Endothelial cell of umbilical vein (primary cell): ENCODE data around the gene DIO3. TPM values are rescaled to one million over a fixed set of nuclear protein-coding genes. Genes with fewer than 3 reads are reported as not detected.

Experiments
- BruUV-seq: library from RNA; stranded (reverse); fragments of 400-500 nt; replicated peaks from 2 replicates; lab custom pipeline; 2021; lab: Mats Ljungman, UMichigan
- CTCF ChIA-PET: fragments of 300-600, 350-600 bp; sonication (Branson Sonifier 250); formaldehyde crosslinking; loops from one replicate; lab custom pipeline; 2021; ENCODE audit warnings: antibody characterized with exemption, inconsistent platforms; lab: Charles Lee
- POLR2A ChIA-PET: fragments of 300-600, 350-600 bp; sonication (Branson Sonifier 250); formaldehyde crosslinking; loops from one replicate; lab custom pipeline; 2021; ENCODE audit warnings: antibody characterized with exemption, inconsistent platforms; lab: Charles Lee
- DNase-seq: peaks from one replicate; pipeline ENCODE4 v3.0.0-alpha.2; 2011; ENCODE audit warnings: low read depth, low spot score
- FAIRE-seq: peaks from 2 replicates; lab custom pipeline; 2011; peaks lifted over from hg19 to GRCh38; lab: Jason Lieb, UNC
- H2AFZ ChIP-seq: 2 replicates; pipeline ENCODE4 v1.6.0; 2012; ENCODE audit warnings: low read depth, low read length, control low read depth, inconsistent platforms
- H3K27ac ChIP-seq: 2 replicates; pipeline ENCODE4 v1.5.1; 2011; ENCODE audit warnings: low read depth, mild to moderate bottlenecking, control low read depth, low read length, moderate library complexity; ENCODE audit not compliant: insufficient read depth
- H3K27me3 ChIP-seq, 2 experiments: 2 replicates each; pipeline versions ENCODE4 v1.6.0 to v1.6.1; 2011; ENCODE audit warnings: low read length in 2 of 2, mixed read lengths in 1 of 2; ENCODE audit not compliant: control insufficient read depth in 2 of 2, insufficient read depth in 2 of 2
- H3K36me3 ChIP-seq, 2 experiments: 2 replicates in 1 of 2; 3 replicates in 1 of 2; pipeline ENCODE4 v1.5.1; 2011; ENCODE audit warnings: low read length in 2 of 2, mild to moderate bottlenecking in 1 of 2, moderate library complexity in 1 of 2; ENCODE audit not compliant: control insufficient read depth in 2 of 2, insufficient read depth in 2 of 2; ENCODE audit errors: extremely low read depth in 1 of 2
- H3K4me1 ChIP-seq: 3 replicates; pipeline ENCODE4 v1.5.1; 2011; ENCODE audit warnings: mild to moderate bottlenecking, low read length; ENCODE audit not compliant: control insufficient read depth, insufficient read depth; ENCODE audit errors: extremely low read depth
- H3K4me2 ChIP-seq: 2 replicates; pipeline ENCODE4 v1.6.1; 2011; ENCODE audit warnings: low read length, control low read depth, mixed read lengths; ENCODE audit not compliant: insufficient read depth
- H3K4me3 ChIP-seq, 3 experiments: fragments of 200-600 bp in 1 of 3; sonication (generic), shearing (Covaris generic) in 1 of 3; replicated peaks in 1 of 3; 2 replicates each; pipeline ENCODE4 v1.5.1; 2011 to 2016; ENCODE audit warnings: control low read depth in 3 of 3, low read length in 3 of 3, mild to moderate bottlenecking in 2 of 3, inconsistent platforms in 1 of 3, low read depth in 1 of 3, moderate library complexity in 1 of 3; ENCODE audit not compliant: insufficient read depth in 1 of 3
- H3K79me2 ChIP-seq: 2 replicates; pipeline ENCODE4 v1.6.0; 2012; ENCODE audit warnings: low read length, inconsistent platforms; ENCODE audit not compliant: control insufficient read depth, insufficient read depth
- H3K9ac ChIP-seq: replicated peaks from 2 replicates; pipeline ENCODE3; 2011; ENCODE audit warnings: low read length, control low read depth; ENCODE audit not compliant: insufficient read depth; ENCODE audit errors: extremely low read depth
- H3K9me1 ChIP-seq: replicated peaks from 3 replicates; pipeline ENCODE4 v1.6.0; 2011; ENCODE audit warnings: mild to moderate bottlenecking, low read length; ENCODE audit not compliant: control insufficient read depth, insufficient read depth; ENCODE audit errors: extremely low read depth
- H3K9me3 ChIP-seq: replicated peaks from 2 replicates; pipeline ENCODE4 v1.5.1; 2012; ENCODE audit warnings: low read length, inconsistent platforms; ENCODE audit not compliant: control insufficient read depth, insufficient read depth
- H4K20me1 ChIP-seq: replicated peaks from 2 replicates; pipeline ENCODE3; 2011; ENCODE audit warnings: mild to moderate bottlenecking, low read length; ENCODE audit not compliant: control insufficient read depth, insufficient read depth; ENCODE audit errors: extremely low read depth
- EZH2 ChIP-seq: IDR thresholded peaks from 2 replicates; pipeline ENCODE4 v1.6.1; 2012; ENCODE audit warnings: borderline replicate concordance, low read depth, mild to moderate bottlenecking, moderate library complexity, low read length, inconsistent platforms; ENCODE audit not compliant: severe bottlenecking
- FOS ChIP-seq: IDR thresholded peaks from 2 replicates; pipeline ENCODE4 v1.6.1; 2011; ENCODE audit warnings: mild to moderate bottlenecking, low read length, moderate library complexity, borderline replicate concordance; ENCODE audit not compliant: insufficient read depth
- GATA2 ChIP-seq: IDR thresholded peaks from 2 replicates; pipeline ENCODE4 v1.7.0; 2011; ENCODE audit warnings: low read depth, mild to moderate bottlenecking, moderate library complexity, mixed read lengths, low read length; ENCODE audit not compliant: insufficient read length, insufficient read depth
- JUN ChIP-seq: IDR thresholded peaks from 2 replicates; pipeline ENCODE4 v1.6.1; 2011; ENCODE audit warnings: borderline replicate concordance, low read depth; ENCODE audit not compliant: insufficient read length, insufficient read depth
- MYC ChIP-seq: IDR thresholded peaks from one replicate; pipeline ENCODE4 v1.6.1; 2011; ENCODE audit warnings: mild to moderate bottlenecking, low read depth, low read length
- POLR2A ChIP-seq: IDR thresholded peaks from 2 replicates; pipeline ENCODE4 v1.6.1; 2012; ENCODE audit warnings: low read depth, mild to moderate bottlenecking, control low read depth, low read length
- POLR2AphosphoS5 ChIP-seq: IDR thresholded peaks from 2 replicates; pipeline ENCODE4 v1.6.1; 2012; ENCODE audit warnings: low read depth, mild to moderate bottlenecking, control low read depth, low read length, moderate library complexity; ENCODE audit not compliant: insufficient read depth
- dilution Hi-C: fragments of 300-500 bp; cut with MboI; formaldehyde crosslinking; loops from one replicate; pipeline ENCODE4 v1.15.0; 2019; ENCODE audit warnings: low sequenced_read_pairs; ENCODE audit not compliant: extremely low pct_ligation_motif_present
- intact Hi-C: fragments of 100-400 bp; cut with micrococcal nuclease; formaldehyde crosslinking; loops from one replicate; pipeline ENCODE4 v1.10.0; 2022
- polyA plus RNA-seq, 4 experiments: library from polyadenylated mRNA; depleted of rRNA in 3 of 4; stranded (reverse) in 3 of 4; unstranded in 1 of 4; fragments of >200 nt; gene quantifications; 2 replicates each; pipeline versions ENCODE4 v1.2.1 to v1.2.3, GENCODE V29; 2011 to 2012; ENCODE audit warnings: missing spikeins in 1 of 4
- total RNA-seq: library from RNA; stranded (reverse); gene quantifications from 2 replicates; pipeline ENCODE4 v1.2.3, GENCODE V29; 2021
- TF ChIP-seq, protein P1 (sequence below), 2 donors: IDR thresholded peaks; 1 replicate in 1 of 2; 2 replicates in 1 of 2; pipeline ENCODE4 v1.5.1; 2011; ENCODE audit warnings: low read length in 2 of 2, mild to moderate bottlenecking in 2 of 2, moderate library complexity in 2 of 2, control low read depth in 1 of 2, inconsistent platforms in 1 of 2, low read depth in 1 of 2; ENCODE audit not compliant: insufficient read depth in 1 of 2; ENCODE audit errors: extremely low read depth in 1 of 2
- TF ChIP-seq, protein P2 (sequence below): IDR thresholded peaks from 2 replicates; pipeline ENCODE4 v1.6.1; 2011; ENCODE audit not compliant: insufficient read depth, insufficient read length

DIO3 gene
- total and polyA plus RNA-seq, 2 donors (not counting 3 experiments of a cell fraction or from before 2014, with no cell fraction given): not detected

GRCh38 chr14:101558739-101559240 is 2.5 kb upstream of the DIO3 start:
- FAIRE-seq (no peak), DNase-seq (no peak)
- ChIA-PET CTCF (no interaction called here), POLR2A (no interaction called here)
- no peak overlapping the region for H3K9ac ChIP-seq
- H3K27ac ChIP-seq: no peak overlapping the region
- no TSS peak for BruUV-seq
- TF ChIP-seq, protein P1, sequence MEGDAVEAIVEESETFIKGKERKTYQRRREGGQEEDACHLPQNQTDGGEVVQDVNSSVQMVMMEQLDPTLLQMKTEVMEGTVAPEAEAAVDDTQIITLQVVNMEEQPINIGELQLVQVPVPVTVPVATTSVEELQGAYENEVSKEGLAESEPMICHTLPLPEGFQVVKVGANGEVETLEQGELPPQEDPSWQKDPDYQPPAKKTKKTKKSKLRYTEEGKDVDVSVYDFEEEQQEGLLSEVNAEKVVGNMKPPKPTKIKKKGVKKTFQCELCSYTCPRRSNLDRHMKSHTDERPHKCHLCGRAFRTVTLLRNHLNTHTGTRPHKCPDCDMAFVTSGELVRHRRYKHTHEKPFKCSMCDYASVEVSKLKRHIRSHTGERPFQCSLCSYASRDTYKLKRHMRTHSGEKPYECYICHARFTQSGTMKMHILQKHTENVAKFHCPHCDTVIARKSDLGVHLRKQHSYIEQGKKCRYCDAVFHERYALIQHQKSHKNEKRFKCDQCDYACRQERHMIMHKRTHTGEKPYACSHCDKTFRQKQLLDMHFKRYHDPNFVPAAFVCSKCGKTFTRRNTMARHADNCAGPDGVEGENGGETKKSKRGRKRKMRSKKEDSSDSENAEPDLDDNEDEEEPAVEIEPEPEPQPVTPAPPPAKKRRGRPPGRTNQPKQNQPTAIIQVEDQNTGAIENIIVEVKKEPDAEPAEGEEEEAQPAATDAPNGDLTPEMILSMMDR (IDR thresholded peaks at IDR 0.05; ENCODE audit: extremely low read depth in 1 of 2, insufficient read depth in 1 of 2, low read depth in 1 of 2, low read length in 2 of 2): no peak
- TF ChIP-seq POLR2AphosphoS5 (no peak), JUN (no peak), MYC (no peak), EZH2 (no peak), GATA2 (no peak), POLR2A (no peak), FOS (no peak)
- TF ChIP-seq, protein P2, sequence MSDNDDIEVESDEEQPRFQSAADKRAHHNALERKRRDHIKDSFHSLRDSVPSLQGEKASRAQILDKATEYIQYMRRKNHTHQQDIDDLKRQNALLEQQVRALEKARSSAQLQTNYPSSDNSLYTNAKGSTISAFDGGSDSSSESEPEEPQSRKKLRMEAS: no peak
- no peaks in the 10 kb centered on the region for H3K9me1 ChIP-seq
- no peaks in the 10 kb centered on the region for H3K4me1 ChIP-seq
- H4K20me1 ChIP-seq: no peaks in the 10 kb centered on the region
- H2AFZ ChIP-seq: no peak overlapping the region
- dilution Hi-C loops (no loop called here), intact Hi-C loops (no loop called here)
- H3K4me3 ChIP-seq: no peak overlapping the region
- peaks cover 41 to 44% of the 10 kb centered on the region in 2 experiments for H3K27me3 ChIP-seq
- H3K9me3 ChIP-seq: peaks cover 4% of the 10 kb centered on the region
- H3K36me3 ChIP-seq: no peaks in the 10 kb centered on the region
- no peaks in the 10 kb centered on the region for H3K79me2 ChIP-seq
- H3K4me2 ChIP-seq: no peak overlapping the region
